Measurements from ENCODE around the gene TAF4B. TPM values are rescaled to one million over a fixed set of nuclear protein-coding genes. Genes with fewer than 3 reads are reported as not detected.

The TAF4B gene
- total RNA-seq, 3 donors from 2014 or later (not counting 1 experiment from before 2014, with no cell fraction given) = 1.5 to 3.3 (median 1.7) TPM

DNA sequence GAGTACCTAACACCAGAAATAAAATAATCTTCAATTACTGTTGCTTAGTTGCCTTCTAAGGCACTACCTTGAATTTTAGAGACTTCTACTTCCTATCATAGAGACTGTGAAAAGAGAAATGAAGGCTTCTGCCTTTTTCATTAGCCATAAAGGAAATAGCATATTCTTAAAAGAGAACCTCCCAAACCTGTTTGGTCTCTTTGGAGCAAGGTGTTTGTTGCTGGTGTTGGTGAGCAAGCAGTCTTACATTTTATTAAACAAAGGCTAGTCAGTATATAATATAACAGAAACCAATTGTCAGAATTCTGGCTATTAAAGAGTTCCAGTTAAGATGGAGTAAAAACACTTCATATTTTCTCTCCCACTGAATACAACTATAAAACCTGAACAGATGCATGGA, 116.4 kb downstream of the TAF4B start:
- H3K9me3 Mint-ChIP-seq = peaks cover 2 to 6% of the 10 kb centered on the region in 2 donors
- H3K27ac Mint-ChIP-seq = no peak overlapping the region
- Histone ChIP-seq H3K4me3 (ENCODE audit: low read length) (no peak overlapping the region), H3K4me1 (ENCODE audit: control insufficient read depth, insufficient read depth, low read length) (no peaks in the 10 kb centered on the region), H3K9me3 (ENCODE audit: control insufficient read depth, insufficient read depth, low read length) (peaks cover 9% of the 10 kb centered on the region), H3K36me3 (ENCODE audit: control insufficient read depth, insufficient read depth, low read length) (no peaks in the 10 kb centered on the region), H3K27me3 (ENCODE audit: control insufficient read depth, insufficient read depth, low read length) (no peaks in the 10 kb centered on the region), H3K27ac (ENCODE audit: low read length) (no peak overlapping the region)
- no peaks in the 10 kb centered on the region for H3K36me3 Mint-ChIP-seq
- DNase-seq (no peak), ATAC-seq (no peak)
- intact Hi-C loops (cut with micrococcal nuclease) = no loop called here
- TF ChIP-seq, protein P1, sequence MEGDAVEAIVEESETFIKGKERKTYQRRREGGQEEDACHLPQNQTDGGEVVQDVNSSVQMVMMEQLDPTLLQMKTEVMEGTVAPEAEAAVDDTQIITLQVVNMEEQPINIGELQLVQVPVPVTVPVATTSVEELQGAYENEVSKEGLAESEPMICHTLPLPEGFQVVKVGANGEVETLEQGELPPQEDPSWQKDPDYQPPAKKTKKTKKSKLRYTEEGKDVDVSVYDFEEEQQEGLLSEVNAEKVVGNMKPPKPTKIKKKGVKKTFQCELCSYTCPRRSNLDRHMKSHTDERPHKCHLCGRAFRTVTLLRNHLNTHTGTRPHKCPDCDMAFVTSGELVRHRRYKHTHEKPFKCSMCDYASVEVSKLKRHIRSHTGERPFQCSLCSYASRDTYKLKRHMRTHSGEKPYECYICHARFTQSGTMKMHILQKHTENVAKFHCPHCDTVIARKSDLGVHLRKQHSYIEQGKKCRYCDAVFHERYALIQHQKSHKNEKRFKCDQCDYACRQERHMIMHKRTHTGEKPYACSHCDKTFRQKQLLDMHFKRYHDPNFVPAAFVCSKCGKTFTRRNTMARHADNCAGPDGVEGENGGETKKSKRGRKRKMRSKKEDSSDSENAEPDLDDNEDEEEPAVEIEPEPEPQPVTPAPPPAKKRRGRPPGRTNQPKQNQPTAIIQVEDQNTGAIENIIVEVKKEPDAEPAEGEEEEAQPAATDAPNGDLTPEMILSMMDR (IDR thresholded peaks at IDR 0.05) = no peak
- H3K4me1 Mint-ChIP-seq = no peaks in the 10 kb centered on the region
- H3K4me3 Mint-ChIP-seq = no peak overlapping the region
- H3K27me3 Mint-ChIP-seq (ENCODE audit: low read depth in 2 of 2) = no peaks in the 10 kb centered on the region

DNA sequence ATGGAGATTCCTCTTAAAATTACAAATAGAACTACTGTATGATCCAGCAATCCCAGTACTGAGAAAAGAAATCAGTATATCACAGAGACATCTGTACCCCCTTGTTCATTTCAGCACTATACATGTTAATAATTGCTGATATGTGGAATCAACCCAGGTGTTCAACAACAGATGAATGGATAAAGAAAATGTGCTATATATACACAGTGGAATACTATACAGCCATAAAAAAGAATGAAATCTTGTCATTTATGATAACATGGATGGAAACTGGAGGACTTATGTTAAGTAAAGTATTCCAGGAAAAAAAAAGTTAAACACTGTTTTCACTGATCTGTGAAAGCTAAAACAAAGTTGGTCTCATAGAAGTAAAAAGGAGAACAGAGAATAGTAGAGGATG, 124.7 kb downstream of the TAF4B start:
- H3K36me3 ChIP-seq (ENCODE audit: control insufficient read depth, insufficient read depth, low read length) = no peaks in the 10 kb centered on the region
- Mint-ChIP-seq H3K36me3 (peaks cover 15% of the 10 kb centered on the region), H3K9me3 (peaks cover 2 to 10% of the 10 kb centered on the region in 2 donors)

DNA sequence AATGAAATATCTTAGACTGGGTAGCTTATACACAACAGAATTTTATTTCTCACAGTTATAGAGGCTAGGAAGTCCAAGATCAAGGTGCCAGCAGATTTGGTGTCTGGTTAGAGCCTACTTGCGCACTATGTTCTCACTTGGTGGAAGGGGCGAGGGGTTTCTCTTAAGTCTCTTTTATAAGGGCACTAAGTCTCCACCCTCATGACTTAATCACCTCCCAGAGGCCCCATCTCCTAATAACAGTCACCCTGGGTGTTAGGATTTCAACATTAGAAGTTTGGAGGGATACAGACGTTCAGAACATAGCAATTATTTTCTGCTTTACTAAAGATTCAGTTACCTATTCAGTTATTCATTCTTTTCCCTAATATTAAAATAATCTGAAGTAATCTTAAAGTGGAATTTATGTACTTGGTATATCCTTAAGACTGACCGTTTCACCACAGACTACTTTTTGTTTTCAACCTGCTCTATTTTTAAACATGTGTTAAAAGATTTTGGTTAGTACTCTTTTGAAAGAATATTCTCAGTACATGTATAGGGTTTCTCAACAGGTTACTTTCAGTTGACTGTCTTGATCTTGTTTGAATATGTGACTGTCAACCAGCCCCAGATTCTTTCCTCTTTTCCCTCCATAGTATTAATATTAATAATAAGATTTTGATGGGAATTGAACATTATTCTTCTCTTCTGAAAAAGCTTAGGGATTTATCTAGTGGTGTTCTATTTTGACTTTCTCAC, 130.0 kb downstream of the TAF4B start:
- ATAC-seq = no peak
- no peak for DNase-seq
- WGBS (ENCODE audit: insufficient coverage) = no CpG with 5 or more reads among the region's 4 CpGs
- H3K27ac ChIP-seq (ENCODE audit: low read length) = no peak overlapping the region
- Mint-ChIP-seq H3K36me3 (no peaks in the 10 kb centered on the region), H3K27me3 (ENCODE audit: low read depth in 2 of 2) (no peaks in the 10 kb centered on the region), H3K9me3 (peaks cover 0 to under 1% of the 10 kb centered on the region in 2 donors), H3K4me3 (no peak overlapping the region), H3K4me1 (no peaks in the 10 kb centered on the region), H3K27ac (no peak overlapping the region)
- no peak overlapping the region for H3K4me3 ChIP-seq (ENCODE audit: low read length)
- no peaks in the 10 kb centered on the region for H3K9me3 ChIP-seq (ENCODE audit: control insufficient read depth, insufficient read depth, low read length)
- H3K27me3 ChIP-seq (ENCODE audit: control insufficient read depth, insufficient read depth, low read length) = no peaks in the 10 kb centered on the region
- intact Hi-C loops (cut with micrococcal nuclease) = no loop called here
- TF ChIP-seq, protein P1 (IDR thresholded peaks at IDR 0.05) = no peak
- no peaks in the 10 kb centered on the region for H3K4me1 ChIP-seq (ENCODE audit: control insufficient read depth, insufficient read depth, low read length)
- no peaks in the 10 kb centered on the region for H3K36me3 ChIP-seq (ENCODE audit: control insufficient read depth, insufficient read depth, low read length)

More for the DNA sequence above, 124.7 kb downstream of the TAF4B start:
- Mint-ChIP-seq H3K27me3 (ENCODE audit: low read depth in 2 of 2) (no peaks in the 10 kb centered on the region), H3K4me1 (no peaks in the 10 kb centered on the region), H3K4me3 (no peak overlapping the region), H3K27ac (no peak overlapping the region)
- no peak overlapping the region for H3K4me3 ChIP-seq (ENCODE audit: low read length)
- DNase-seq (no peak), ATAC-seq (no peak)
- no peaks in the 10 kb centered on the region for H3K27me3 ChIP-seq (ENCODE audit: control insufficient read depth, insufficient read depth, low read length)
- peaks cover 10% of the 10 kb centered on the region for H3K9me3 ChIP-seq (ENCODE audit: control insufficient read depth, insufficient read depth, low read length)
- TF ChIP-seq, protein P1 (IDR thresholded peaks at IDR 0.05) = no peak
- intact Hi-C loops (cut with micrococcal nuclease) = no loop called here
- H3K27ac ChIP-seq (ENCODE audit: low read length) = no peak overlapping the region
- H3K4me1 ChIP-seq (ENCODE audit: control insufficient read depth, insufficient read depth, low read length) = no peaks in the 10 kb centered on the region

DNA sequence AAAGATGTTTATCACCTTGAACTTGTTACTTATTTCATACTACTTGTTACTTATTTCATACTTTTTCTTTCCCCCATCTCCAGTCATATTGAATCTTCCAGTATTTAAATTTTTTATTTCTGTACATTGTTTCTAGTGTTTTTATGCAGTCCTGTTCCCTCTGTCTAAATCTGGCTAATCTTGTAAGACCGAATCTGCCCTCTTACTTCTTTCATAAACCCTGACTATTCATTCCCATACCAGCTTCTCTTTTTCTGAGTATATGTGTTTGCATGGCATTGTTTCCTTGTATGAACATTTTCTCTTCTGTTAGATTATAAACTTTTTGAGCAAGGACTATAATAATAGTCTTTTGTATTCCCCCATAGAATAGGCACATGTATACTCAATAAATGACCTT, 131.7 kb downstream of the TAF4B start:
- ATAC-seq = no peak
- Histone ChIP-seq H3K9me3 (ENCODE audit: control insufficient read depth, insufficient read depth, low read length) (no peaks in the 10 kb centered on the region), H3K27me3 (ENCODE audit: control insufficient read depth, insufficient read depth, low read length) (no peaks in the 10 kb centered on the region), H3K4me3 (ENCODE audit: low read length) (no peak overlapping the region), H3K27ac (ENCODE audit: low read length) (no peak overlapping the region), H3K36me3 (ENCODE audit: control insufficient read depth, insufficient read depth, low read length) (no peaks in the 10 kb centered on the region), H3K4me1 (ENCODE audit: control insufficient read depth, insufficient read depth, low read length) (no peaks in the 10 kb centered on the region)
- no peak for DNase-seq
- TF ChIP-seq, protein P1 (IDR thresholded peaks at IDR 0.05) = no peak
- no peak overlapping the region for H3K27ac Mint-ChIP-seq
- WGBS (ENCODE audit: insufficient coverage) = no CpG with 5 or more reads among the region's 1 CpG
- H3K27me3 Mint-ChIP-seq (ENCODE audit: low read depth in 2 of 2) = no peaks in the 10 kb centered on the region
- no peak overlapping the region for H3K4me3 Mint-ChIP-seq
- H3K36me3 Mint-ChIP-seq = no peaks in the 10 kb centered on the region
- intact Hi-C loops (cut with micrococcal nuclease) = no loop called here
- no peaks in the 10 kb centered on the region for H3K4me1 Mint-ChIP-seq
- H3K9me3 Mint-ChIP-seq = no peaks in the 10 kb centered on the region
